ENCODE data around the gene ROBO1. TPM values are rescaled to one million over a fixed set of nuclear protein-coding genes. Genes with fewer than 3 reads are reported as not detected.
"Not testable (repeated sequence)": the region's sequence is repeated elsewhere in the genome, so short reads cannot be mapped to it uniquely, and the experiment has no call there.

The ROBO1 gene
- total RNA-seq, 1 donor from 2014 or later, result 10.8 TPM

GRCh38 chr3:78900426-78900825, 867.4 kb downstream of the ROBO1 start:
- ATAC-seq, result no peak
- DNase-seq (ENCODE audit: missing footprints), result no peak
- intact Hi-C loops (cut with DNase I), result no loop called here

- DNase-seq (ENCODE audit: missing footprints) (no peak), ATAC-seq (no peak)
- intact Hi-C loops (cut with DNase I), result no loop called here
Measured at GRCh38 chr3:78895528-78895927, 872.3 kb downstream of the ROBO1 start.

DNA sequence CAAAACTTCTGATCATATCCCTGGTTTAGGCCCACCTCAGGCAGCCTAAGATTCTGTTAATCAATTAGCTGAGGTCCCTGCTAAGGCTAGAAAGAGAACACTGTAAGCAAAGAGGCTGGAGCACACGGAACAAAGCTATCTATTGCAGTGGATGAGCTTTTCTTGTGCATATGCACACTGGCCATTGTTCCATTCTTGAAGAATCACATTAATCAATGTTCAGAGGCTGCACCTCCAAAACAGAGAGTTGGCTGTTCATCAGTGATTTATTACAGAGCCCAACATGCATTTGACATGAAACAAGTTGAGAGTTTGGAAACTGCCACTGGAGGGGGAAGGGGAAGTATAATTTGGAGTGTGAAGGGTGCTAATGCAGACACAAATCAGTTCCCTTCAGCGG, 873.0 kb downstream of the ROBO1 start:
- DNase-seq (ENCODE audit: missing footprints) (no peak), ATAC-seq (no peak)
- intact Hi-C loops (cut with DNase I), result no loop called here

DNA sequence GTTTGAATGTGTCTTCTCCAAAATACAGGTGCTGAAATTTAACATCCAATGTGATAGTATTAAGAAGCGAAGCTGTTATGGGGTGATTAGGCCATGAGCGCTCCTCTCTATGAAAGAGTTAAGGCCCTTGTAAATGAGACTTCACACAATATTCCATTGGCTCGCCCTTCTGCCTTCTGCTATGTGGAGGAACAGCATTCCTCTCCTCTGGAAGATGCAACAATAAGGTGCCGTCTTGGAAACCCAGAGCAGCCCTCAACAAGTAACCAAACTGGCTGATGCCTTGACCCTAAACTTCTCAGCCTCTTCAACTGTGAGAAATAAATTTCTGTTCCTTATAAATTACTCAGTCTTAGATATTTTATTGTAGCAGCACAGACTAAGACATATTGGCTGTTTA, 874.6 kb downstream of the ROBO1 start:
- DNase-seq (ENCODE audit: missing footprints) (no peak), ATAC-seq (no peak)
- intact Hi-C loops (cut with DNase I), result no loop called here

DNA sequence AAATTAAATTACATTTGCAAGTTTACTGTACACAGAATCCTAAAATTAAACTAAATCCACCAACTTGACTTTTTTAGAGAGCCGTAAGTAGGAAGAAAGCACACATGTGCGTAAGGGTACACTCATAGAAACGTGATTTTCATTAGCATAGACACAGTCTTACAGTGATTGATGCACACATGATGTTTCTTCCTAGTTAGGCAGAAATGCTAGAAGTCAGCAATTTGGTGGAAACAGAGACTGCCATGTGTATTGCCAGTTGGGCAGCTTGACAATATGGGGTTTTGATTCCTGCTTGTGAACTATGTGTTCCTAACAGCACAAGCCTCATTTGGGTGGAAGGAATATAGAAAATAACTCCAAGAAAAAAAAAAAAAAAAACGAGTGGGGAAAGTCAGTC, 878.5 kb downstream of the ROBO1 start:
- intact Hi-C loops (cut with DNase I), result no loop called here
- no peak for DNase-seq (ENCODE audit: missing footprints)
- ATAC-seq, result no peak

DNA sequence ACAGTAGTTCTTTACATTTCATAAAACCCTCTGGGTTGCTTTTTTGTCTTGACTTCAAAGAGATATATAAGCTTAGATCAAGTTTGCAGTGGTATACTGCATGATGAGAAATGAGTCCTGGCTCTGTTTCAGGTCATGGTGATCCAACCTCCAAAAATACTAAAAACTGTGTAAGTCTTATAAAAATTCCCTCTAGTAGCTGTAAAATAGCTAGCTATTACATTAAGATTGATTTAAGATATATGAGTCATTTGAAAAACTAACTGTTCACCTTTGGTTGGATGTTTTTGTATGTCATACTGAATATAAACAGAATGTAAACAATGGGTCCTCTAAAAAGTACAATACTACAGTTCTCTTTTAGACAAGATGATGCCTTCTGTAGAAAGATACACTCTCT, 879.2 kb downstream of the ROBO1 start:
- DNase-seq (ENCODE audit: missing footprints), result no peak
- ATAC-seq, result no peak
- intact Hi-C loops (cut with DNase I), result no loop called here

DNA sequence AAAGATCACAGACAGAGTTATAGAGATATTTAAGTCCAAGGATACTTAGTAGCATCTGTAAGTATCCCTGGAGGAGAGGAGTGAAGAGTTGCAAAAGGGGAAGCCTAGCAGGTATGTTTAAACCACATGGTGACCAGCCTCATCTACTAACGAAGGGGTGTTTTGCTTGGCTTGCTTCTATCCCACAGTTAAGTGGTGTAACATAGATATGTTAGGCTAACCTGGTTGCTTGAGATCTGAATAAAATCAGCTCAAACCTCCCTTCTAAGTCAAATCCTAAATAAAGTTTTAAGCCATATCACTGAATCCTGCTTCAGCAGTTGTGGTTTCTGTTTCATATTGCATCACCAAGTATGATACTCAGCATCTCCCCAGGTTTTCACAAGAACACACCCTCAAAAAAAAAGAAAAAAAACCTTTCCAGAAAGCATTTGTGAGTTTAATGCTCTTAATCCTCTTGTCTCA, 880.2 kb downstream of the ROBO1 start:
- intact Hi-C loops (cut with DNase I), result no loop called here
- ATAC-seq (no peak), DNase-seq (ENCODE audit: missing footprints) (no peak)

DNA sequence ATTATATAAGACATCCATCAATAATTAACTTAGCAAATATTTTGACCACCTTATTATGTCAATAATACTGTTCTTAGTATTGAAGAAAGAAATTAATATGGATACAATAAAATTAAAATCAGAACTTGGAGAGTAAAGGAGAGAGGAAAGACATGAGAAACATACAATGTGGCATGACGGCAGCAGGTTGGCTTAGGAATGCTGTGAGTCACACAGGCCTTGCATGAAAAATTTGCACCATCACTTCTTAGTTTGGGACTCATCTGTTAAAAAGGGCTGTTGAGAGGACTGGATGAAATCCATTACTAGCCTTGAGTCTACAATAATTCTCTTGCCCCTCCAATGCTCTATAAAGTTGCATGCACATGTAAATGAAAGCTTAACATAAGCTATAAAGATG, 880.8 kb downstream of the ROBO1 start:
- DNase-seq (ENCODE audit: missing footprints), result no peak
- no peak for ATAC-seq
- intact Hi-C loops (cut with DNase I), result no loop called here

- DNase-seq (ENCODE audit: missing footprints); intact Hi-C loops (cut with DNase I); ATAC-seq: not testable (repeated sequence)
Measured at GRCh38 chr3:78884567-78884966, 883.2 kb downstream of the ROBO1 start.

- ATAC-seq, result no peak
- DNase-seq (ENCODE audit: missing footprints), result no peak
- intact Hi-C loops (cut with DNase I), result no loop called here
Measured at GRCh38 chr3:78882251-78882650, 885.5 kb downstream of the ROBO1 start.

DNA sequence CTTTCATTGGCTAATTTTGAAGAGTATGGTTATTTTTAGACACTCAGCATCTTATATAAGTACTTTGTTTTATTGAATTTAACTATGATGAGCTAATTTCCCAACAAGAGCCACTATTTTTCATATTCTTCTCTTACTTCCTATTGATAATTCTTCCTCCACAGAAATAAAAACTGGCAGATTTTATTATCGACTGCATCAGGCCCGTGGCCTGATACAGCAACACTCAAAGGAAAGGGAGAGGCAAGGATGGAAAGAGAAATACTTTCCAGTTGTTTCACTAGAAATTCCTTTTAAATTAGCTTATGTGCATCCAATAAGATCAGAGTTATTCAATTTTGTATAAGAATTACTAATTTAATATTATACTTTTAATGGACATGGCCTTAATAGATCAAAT, 886.3 kb downstream of the ROBO1 start:
- intact Hi-C loops (cut with DNase I), result no loop called here
- ATAC-seq, result no peak

DNA sequence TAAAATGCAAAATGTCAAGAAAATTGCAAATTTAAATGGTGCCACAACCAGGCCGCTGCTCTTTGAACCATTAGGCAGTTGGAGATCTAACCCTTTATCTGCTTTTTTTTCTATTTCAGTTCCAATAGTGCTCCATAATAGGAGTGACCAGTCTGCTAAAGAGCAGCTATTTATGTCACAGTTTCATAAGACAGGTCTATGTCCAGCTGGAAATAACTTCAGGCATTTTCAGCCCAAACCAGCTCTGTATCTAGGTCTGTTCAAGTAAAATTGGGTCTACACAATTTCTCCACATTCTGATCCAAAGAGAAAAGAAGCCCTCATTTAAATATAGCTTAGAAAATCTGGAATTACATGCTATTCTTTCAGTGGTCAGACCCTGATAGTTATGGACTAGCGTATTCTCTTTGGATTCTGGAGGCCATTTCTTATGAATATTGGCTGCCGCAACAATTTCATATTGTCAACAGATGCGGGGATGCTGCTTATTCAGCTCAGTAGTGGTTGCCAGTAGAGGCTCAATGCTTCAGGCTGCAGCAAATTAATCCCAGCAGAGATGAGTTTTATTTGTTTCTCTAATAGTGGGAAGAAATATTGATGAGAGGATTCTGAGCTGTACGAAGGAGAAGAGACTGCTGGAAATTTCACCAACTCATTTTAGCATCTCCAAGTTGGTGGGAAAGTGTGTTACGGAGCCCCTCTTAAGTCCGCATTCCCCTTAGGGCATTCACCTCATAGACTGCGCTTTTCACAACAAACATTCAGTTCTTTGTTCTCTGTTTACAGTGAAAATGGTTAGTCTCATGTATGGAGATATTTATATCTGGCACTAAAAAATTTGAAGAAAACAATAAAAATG, 887.0 kb downstream of the ROBO1 start:
- intact Hi-C loops (cut with DNase I), result no loop called here
- DNase-seq (ENCODE audit: missing footprints), result no peak
- ATAC-seq, result peak; percentile 95

More for the DNA sequence above, 886.3 kb downstream of the ROBO1 start:
- DNase-seq (ENCODE audit: missing footprints), result no peak

DNA sequence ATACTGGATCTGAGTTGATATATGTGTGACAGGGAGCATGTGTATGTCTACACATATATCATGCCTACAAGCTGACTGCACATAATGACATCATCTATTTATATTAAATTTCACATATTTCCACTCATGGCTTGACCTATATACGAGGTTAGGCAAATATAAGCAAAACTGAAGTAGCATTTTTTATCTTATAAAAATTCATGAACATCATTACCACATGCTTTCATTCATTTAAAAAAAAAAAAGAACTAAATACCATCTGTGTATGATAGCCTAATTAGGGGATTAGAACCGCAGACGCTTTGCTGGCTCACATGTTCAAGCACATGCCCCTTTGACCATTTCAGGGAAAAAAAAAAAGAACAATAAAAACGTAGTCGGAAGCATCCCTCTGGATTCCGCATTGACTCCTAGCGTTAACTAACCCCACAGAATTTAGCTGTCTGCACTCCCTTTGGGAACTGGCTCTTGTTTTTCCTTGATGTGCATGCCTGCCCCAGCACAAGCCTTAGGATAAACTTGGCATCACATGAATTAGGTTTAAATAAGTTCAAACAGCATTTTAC, 888.4 kb downstream of the ROBO1 start:
- DNase-seq (ENCODE audit: missing footprints) (no peak), ATAC-seq (no peak)
- intact Hi-C loops (cut with DNase I), result no loop called here

DNA sequence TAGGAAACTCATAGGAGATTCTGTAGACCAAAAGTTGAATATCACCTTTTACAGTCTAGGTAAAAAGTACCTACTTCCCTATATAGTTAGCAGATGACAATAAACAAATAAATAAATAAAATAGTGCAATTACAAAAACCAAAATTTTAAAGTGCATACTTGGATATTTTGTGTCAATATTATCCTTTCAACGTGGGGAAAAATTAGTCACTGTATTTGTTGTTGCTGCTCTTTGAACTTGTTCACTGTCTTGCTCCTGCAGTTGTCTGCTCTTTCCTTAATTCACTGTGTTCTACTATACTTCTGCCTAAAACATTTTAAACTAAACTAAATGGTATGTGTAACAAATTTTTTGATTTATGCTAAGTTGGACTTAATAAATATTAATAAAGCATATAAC, 889.0 kb downstream of the ROBO1 start:
- intact Hi-C loops (cut with DNase I), result no loop called here
- no peak for ATAC-seq
- DNase-seq (ENCODE audit: missing footprints), result no peak

- no peak for ATAC-seq
- intact Hi-C loops (cut with DNase I), result no loop called here
- DNase-seq (ENCODE audit: missing footprints), result no peak
Measured at GRCh38 chr3:78878011-78878410, 889.8 kb downstream of the ROBO1 start.

DNA sequence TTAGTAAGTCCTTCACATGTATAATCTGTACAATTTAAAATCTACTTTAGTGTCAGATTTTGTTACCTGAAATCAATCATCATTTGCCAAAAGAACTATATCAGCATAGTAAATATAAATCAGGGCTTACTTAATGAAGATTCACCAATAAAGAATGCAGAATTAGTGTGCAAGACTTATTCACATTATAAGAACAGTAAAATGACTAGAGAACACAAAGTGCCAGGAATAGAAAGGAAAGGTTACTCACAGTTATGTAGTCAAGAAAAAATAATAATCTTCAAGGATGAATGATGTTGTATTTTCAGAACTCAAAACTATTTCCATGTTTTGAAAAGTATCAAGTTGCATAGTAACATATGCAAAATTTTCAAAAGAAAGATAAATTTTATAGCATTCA, 891.9 kb downstream of the ROBO1 start:
- no peak for ATAC-seq
- DNase-seq (ENCODE audit: missing footprints), result no peak
- intact Hi-C loops (cut with DNase I), result no loop called here

- no peak for ATAC-seq
- intact Hi-C loops (cut with DNase I), result no loop called here
Measured at GRCh38 chr3:78875436-78875835, 892.4 kb downstream of the ROBO1 start.

GRCh38 chr3:78873641-78874040, 894.2 kb downstream of the ROBO1 start:
- intact Hi-C loops (cut with DNase I), result no loop called here
- DNase-seq (ENCODE audit: missing footprints) (no peak), ATAC-seq (no peak)

More at GRCh38 chr3:78875436-78875835, 892.4 kb downstream of the ROBO1 start:
- no peak for DNase-seq (ENCODE audit: missing footprints)

DNA sequence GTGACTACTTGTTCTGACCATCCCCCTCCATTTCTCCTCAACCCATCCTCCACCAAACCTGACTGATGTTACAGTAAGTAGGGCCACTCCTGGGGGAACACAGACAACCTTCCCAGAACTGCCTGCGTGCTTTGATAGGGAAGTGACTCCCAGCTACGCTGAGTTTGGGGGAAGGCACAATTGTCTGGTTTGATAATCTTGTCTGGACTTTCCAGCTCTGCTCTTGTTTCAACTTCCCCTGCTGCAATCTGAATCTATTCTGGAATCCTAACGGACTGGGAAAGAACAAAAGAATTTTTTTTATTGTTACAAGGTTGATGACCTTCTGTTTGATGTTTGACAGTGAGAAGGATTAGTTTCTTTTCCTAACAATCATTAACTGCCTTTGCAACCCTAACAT, 895.6 kb downstream of the ROBO1 start:
- DNase-seq (ENCODE audit: missing footprints) (no peak), ATAC-seq (no peak)
- intact Hi-C loops (cut with DNase I), result no loop called here

- no peak for DNase-seq (ENCODE audit: missing footprints)
- ATAC-seq, result no peak
- intact Hi-C loops (cut with DNase I), result no loop called here
Measured at GRCh38 chr3:78871048-78871447, 896.8 kb downstream of the ROBO1 start.

Data from Right ventricle myocardium inferior (tissue), 1 donor.